LHCN-M2 (cell line): ENCODE results near the gene TAS2R19. TPM values are rescaled to one million over a fixed set of nuclear protein-coding genes. Genes with fewer than 3 reads are reported as not detected.

Experiments
- DNase-seq: peaks from one replicate; pipeline ENCODE4 v3.0.0-alpha.2; 2012; ENCODE audit warnings: low read depth
- total RNA-seq: library from RNA; depleted of rRNA; stranded (reverse); fragments of >200 nt; gene quantifications from 2 replicates; pipeline ENCODE4 v1.2.3, GENCODE V29; 2014; rRNA removed

The TAS2R19 gene
- total RNA-seq, 1 experiment from 2014 or later: 0.75 TPM

- DNase-seq: no peak
These were observed 28.1 kb downstream of the TAS2R19 start for GRCh38 chr12:10994307-10994706.

GRCh38 chr12:10989107-10989506 is 33.3 kb downstream of the TAS2R19 start:
- DNase-seq: no peak

- DNase-seq: no peak
These were observed 35.6 kb downstream of the TAS2R19 start, which contains the start of gene TAS2R50 for GRCh38 chr12:10986812-10987211. TSS of gene TAS2R50 (minus strand) at chr12:10986912. CDS start at chr12:10986860, 52 bp downstream.

- no peak for DNase-seq
These were observed 40.2 kb downstream of the TAS2R19 start for GRCh38 chr12:10982244-10982643.

- DNase-seq: no peak
These were observed 47.5 kb downstream of the TAS2R19 start for GRCh38 chr12:10974965-10975364.

Other genes starting within 250 kb of the TAS2R19 start
- 0.32 TPM in 1 of 2 replicates, not detected in the other for gene TAS2R7, start 220.0 kb downstream of the TAS2R19 start, total RNA-seq
- gene TAS2R8, start 215.3 kb downstream of the TAS2R19 start, total RNA-seq: not detected in 2 replicates
- gene TAS2R9, start 212.5 kb downstream of the TAS2R19 start, total RNA-seq: 0.34 TPM in 1 of 2 replicates, not detected in the other
- 0.19 and 0.40 TPM in 2 replicates for gene TAS2R10, start 196.3 kb downstream of the TAS2R19 start, total RNA-seq
- 0.34 and 1.9 TPM in 2 replicates for gene PRR4, start 173.1 kb downstream of the TAS2R19 start, total RNA-seq
- 6.6 and 8.7 TPM in 2 replicates for gene PRH1, start 138.4 kb downstream of the TAS2R19 start, total RNA-seq
- gene TAS2R13, start 113.1 kb downstream of the TAS2R19 start, total RNA-seq: 0.06 and 0.63 TPM in 2 replicates
- 1.0 TPM in 1 of 2 replicates, not detected in the other for gene PRH2, start 93.4 kb downstream of the TAS2R19 start, total RNA-seq
- gene TAS2R14, start 83.4 kb downstream of the TAS2R19 start, total RNA-seq: 1.7 and 1.8 TPM in 2 replicates
- 0.58 and 0.75 TPM in 2 replicates for gene TAS2R50, start 35.7 kb downstream of the TAS2R19 start, total RNA-seq
- 0.51 and 0.75 TPM in 2 replicates for gene TAS2R20, start 24.3 kb downstream of the TAS2R19 start, total RNA-seq
- gene TAS2R31, start 8.8 kb upstream of the TAS2R19 start, total RNA-seq: 1.4 and 1.5 TPM in 2 replicates
- 0.11 and 0.13 TPM in 2 replicates for gene TAS2R46, start 39.7 kb upstream of the TAS2R19 start, total RNA-seq
- gene TAS2R43, start 69.7 kb upstream of the TAS2R19 start, total RNA-seq: 0.19 and 0.52 TPM in 2 replicates
- 0.32 and 0.57 TPM in 2 replicates for gene TAS2R30, start 112.0 kb upstream of the TAS2R19 start, total RNA-seq
- 7.6 and 8.5 TPM in 2 replicates for gene SMIM10L1, start 148.6 kb upstream of the TAS2R19 start, total RNA-seq
- not detected in 2 replicates for gene TAS2R42, start 164.3 kb upstream of the TAS2R19 start, total RNA-seq
- not detected in 2 replicates for gene PRB3, start 247.1 kb upstream of the TAS2R19 start, total RNA-seq